ENCODE data around the gene OPHN1. TPM values are rescaled to one million over a fixed set of nuclear protein-coding genes. Genes with fewer than 3 reads are reported as not detected.

Gene OPHN1
- total RNA-seq, 2 donors from 2014 or later = 5.0 to 7.6 TPM

DNA sequence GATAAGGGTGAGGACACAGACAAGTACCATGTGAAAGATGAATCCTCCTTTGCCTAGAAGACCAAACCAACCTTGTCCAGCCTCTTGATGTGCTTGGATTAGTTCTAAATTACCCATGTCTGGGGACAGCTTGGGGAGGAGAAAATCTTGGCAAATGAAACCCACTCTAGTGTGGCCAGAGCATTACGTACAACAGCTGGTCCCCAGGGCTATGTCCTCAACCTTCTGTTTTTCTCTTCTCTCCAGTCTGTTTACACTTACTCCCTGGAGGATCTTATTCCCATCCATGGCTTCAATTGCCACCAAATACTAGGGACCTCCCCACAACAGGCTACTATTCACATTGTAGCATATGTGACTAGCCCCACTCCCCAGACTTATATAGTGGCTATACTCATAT is 384.5 kb downstream of the OPHN1 start:
- intact Hi-C loops (cut with DNase I, micrococcal nuclease) = no loop called here

DNA sequence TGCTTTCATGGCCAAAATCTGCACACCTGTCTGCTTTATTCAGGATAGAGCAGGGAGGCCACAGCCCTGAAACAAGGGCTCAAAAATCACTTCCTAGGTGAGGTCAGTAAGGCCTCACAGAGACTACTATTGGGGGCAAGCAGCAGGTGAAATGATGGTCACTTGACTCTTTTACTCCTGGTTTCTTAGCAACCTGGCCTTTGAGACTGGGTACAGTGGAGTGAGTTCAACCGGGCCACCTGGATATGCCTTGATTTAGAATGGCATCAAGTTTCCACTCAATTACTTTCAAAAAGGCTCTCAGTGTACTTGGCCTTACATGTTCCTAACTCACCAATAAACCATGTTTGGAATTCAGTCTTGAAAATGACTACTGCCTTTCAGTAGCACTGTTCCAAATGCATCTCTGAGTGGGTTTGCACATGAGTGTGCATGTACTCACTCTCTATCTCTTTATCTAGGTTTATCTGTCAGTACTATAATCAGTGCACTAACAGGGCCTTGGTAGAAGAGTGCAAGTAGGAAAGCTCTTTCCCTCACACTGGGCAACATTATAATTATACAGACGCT is 388.2 kb downstream of the OPHN1 start:
- intact Hi-C loops (cut with DNase I, micrococcal nuclease) = no loop called here
- DNase-seq (no peak), ATAC-seq (no peak)

More for the DNA sequence above, 384.5 kb downstream of the OPHN1 start:
- DNase-seq = no peak
- no peak for ATAC-seq

DNA sequence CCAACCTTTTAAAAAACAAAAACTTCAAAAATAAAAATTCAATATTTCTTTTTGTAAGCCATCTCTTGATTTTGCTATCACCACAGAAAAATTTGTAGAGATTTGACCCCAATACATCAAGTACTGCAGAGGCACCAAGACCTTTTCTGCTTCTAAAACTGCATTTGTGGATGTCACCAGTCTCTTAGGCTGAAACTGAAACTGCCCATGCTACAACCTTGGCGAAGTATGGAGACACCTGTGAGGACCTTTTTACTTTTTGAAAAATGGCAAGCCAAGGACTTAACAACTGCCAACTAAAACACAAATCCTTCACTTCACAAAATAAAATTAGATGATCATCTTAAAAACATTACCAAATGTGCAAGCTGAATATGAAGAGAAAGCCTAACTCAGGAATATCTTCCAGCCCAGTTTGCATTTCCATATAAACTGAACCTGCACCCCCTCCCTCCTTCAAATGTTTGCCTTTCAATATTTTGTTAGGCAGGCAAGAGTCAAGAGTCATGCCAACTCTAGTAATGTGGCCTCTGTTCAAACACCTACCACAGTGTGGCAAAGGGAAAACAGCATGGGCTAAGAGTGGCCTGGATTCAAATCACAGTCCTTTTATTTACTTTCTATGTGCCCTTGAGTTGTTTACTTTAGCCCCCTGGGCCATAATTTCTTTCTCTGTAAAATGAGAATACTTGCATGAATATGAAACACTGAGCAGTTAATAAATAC is 389.4 kb downstream of the OPHN1 start:
- ATAC-seq = no peak

DNA sequence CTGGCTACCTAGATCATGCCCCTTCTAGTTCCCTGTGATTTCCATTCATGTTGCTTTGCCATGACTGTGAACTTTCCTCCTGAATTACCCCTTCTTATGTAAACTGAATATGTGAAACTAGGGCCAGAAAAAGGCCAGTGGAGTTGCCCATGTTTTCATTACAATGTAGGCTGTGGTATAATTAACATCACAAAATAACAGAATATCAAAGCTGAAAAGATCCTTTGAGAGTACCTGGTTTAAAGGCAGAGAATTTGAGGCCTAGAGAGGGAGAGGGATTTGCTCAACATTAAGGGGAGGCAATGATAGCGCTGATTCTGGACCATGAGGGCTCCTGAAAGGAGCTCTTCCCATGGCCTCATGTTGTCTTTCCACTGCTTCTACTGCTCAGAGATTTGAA is 392.2 kb downstream of the OPHN1 start:
- DNase-seq (no peak), ATAC-seq (no peak)
- intact Hi-C loops (cut with DNase I, micrococcal nuclease) = no loop called here

More for the DNA sequence above, 389.4 kb downstream of the OPHN1 start:
- intact Hi-C loops (cut with DNase I, micrococcal nuclease) = no loop called here
- no peak for DNase-seq

DNA sequence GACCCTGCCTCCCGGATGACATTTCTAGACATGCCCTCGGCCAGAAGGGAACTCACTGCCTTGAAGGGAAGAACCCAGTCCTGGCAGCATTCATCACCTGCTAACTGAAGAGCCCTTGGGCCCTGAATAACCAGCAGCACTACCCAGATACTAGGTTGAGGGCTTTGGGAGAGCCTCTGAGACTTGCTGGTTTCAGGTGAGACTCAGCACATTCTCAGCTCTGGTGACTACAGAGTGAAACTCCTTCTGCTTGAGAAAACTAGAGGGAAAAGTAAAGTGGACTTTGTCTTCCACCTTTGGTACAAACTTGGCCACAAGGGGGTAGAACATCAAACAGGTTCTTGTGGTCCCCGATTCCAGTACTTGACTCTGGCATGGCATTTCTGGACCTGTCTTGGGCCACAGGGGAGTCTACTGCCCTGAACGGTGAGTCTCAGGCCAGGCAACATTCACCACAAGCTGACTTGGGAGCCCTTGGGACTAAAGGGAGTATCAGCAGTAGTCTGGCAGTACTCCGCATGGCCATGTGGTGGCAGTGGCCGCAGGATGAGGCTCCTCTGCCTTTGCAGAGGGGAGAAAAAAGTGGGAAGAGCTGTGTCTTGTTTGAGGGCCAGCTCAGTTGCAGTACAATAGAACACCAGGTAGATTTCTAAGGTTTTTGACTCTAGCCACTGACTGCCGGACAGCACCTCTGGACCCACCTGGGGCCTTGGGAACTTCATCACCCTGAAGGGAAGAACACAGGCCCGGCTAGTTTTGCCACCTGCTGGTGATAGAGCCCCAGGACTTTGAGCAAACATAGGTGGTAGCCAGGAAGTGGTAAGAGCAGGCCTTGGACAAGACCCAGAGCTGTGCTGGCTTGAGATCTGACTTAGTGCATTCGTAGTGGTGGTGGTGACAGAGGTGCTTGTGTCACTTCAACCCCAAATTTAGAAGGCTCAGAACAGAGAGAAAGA is 414.8 kb downstream of the OPHN1 start:
- intact Hi-C loops (cut with DNase I, micrococcal nuclease) = no loop called here
- peak in 1 of 2 donors; percentile 7 for DNase-seq
- peak; percentile 45 for ATAC-seq

DNA sequence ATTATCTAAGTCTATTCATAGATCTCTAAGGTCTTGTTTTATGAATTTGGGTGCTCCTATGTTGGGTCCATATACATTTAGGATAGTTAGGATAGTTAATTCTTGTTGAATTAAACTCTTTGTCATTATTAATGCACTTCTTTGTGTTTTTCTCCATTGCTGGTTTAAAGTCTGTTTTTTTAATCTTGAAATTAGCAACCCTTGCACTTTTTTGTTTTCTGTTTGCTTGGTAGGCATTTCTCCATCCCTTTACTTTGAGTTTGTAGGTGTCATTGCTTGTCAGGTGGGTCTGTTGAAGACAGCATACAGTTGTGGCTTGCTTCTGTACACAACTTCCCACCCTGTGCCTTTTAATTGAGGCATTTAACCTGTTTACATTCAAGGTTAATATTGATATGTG is 434.8 kb downstream of the OPHN1 start:
- intact Hi-C loops (cut with DNase I, micrococcal nuclease) = no loop called here
- ATAC-seq (no peak), DNase-seq (no peak)

Other genes with a start within 250 kb of the OPHN1 start
- gene YIPF6, start 65.6 kb upstream of the OPHN1 start, total RNA-seq = 10 to 100 TPM; 53.4 to 57.8 TPM
- 1 to 10 TPM; 1.7 to 2.3 TPM for gene STARD8, start 214.2 kb upstream of the OPHN1 start, total RNA-seq